Stimulated activated CD4-positive, alpha-beta T cell treated with anti-CD3 and anti-CD28 coated beads, Interleukin-1b, Interleukin-23, amount 100 ng/mL, for 1 hour (primary cell): ENCODE measurements around the gene TRIM44.
"Not testable (repeated sequence)": the region's sequence is repeated elsewhere in the genome, so short reads cannot be mapped to it uniquely, and the experiment has no call there.

Experiments used
- DNase-seq, 2 donors: peaks; one replicate each; pipeline ENCODE4 v3.0.0-alpha.2; 2020; ENCODE audit warnings: low read depth in 2 of 2

TRIM44 gene

DNA sequence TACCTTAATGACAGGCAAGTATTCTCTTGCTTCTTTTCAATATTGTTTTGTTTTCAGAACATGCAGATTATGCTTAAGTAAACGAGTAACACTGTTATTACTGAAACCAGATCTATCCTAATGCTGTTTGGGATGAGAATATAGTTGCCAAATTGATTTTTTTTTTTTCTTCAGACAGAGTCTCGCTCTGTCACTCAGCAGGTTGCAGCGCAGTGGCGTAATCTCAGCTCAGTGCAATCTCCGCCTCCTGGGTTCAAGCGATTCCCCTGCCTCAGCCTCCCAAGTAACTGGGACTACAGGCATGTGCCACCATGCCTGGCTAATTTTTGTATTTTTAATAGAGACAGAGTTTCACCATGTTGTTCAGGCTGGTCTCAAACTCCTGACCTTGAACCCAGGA lies 91.0 kb downstream of the TRIM44 start:
- not testable (repeated sequence) for DNase-seq

GRCh38 chr11:35759951-35760350 lies 97.4 kb downstream of the TRIM44 start:
- DNase-seq = not testable (repeated sequence)

GRCh38 chr11:35761899-35762298 lies 99.3 kb downstream of the TRIM44 start:
- DNase-seq = no peak

DNA sequence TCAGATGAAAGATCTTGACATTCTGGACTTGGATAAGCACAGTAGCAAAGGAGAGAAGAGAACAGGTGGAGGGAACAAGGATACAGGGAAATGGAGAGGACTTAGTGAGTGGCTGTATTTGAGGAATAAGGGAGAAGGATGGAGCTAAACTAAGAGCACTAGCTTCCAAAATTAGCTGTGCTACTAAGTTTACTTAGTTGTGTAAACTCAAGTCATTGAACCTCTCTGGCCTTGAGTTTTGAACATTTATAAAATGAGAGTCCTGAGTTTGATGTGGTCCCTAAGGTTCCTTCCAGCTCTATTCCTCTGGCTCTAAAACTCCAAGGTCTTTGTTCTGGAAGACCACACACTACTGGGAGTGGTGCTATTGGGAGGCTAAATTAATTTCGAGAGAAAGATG lies 100.7 kb downstream of the TRIM44 start:
- no peak for DNase-seq

GRCh38 chr11:35763765-35764164 lies 101.2 kb downstream of the TRIM44 start:
- DNase-seq = no peak

- DNase-seq = no peak
Measured at GRCh38 chr11:35764417-35764816, 101.8 kb downstream of the TRIM44 start.

- DNase-seq = no peak
Measured at GRCh38 chr11:35765211-35765610, 102.6 kb downstream of the TRIM44 start.

GRCh38 chr11:35766651-35767050 lies 104.1 kb downstream of the TRIM44 start:
- no peak for DNase-seq

DNA sequence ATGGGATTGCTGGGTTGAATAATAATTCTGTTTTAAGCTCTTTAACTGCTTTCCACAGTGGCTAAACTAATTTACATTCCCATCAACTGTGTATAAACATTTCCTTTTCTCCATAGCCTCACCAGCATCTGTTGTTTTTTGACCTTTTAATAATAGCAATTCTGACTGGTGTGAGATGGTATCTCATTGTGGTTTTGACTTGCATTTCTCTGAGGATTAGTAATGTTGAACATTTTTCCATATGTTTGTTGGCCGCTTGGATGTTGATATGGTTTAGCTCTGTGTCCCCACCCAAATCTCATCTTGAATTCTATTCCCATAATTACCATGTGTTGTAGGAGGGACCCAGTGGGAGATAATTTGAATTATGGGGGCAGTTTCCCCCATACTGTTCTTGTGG lies 107.8 kb downstream of the TRIM44 start:
- not testable (repeated sequence) for DNase-seq

DNA sequence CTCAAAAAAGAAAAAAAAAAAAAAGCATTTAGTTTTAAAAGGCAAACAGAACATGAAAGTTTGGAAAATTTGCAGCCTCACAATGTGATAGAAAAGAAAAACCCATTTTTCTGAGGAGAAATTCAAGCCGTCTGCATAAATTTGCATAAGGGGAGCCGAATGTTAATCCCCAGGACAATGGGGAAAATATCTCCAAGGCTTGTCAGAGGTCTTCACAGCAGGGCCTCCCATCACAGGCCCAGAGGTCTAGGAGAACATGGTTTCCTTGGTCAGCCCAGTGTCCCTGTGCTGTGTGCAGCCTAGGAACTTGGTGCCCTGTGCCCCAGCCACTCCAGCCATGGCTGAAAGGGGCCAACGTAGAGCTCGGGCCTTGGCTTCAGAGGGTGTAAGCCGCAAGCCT lies 109.1 kb downstream of the TRIM44 start:
- no peak for DNase-seq

GRCh38 chr11:35777241-35777640 lies 114.7 kb downstream of the TRIM44 start:
- not testable (repeated sequence) for DNase-seq

- DNase-seq = not testable (repeated sequence)
Measured at GRCh38 chr11:35778943-35779342, 116.4 kb downstream of the TRIM44 start.

DNA sequence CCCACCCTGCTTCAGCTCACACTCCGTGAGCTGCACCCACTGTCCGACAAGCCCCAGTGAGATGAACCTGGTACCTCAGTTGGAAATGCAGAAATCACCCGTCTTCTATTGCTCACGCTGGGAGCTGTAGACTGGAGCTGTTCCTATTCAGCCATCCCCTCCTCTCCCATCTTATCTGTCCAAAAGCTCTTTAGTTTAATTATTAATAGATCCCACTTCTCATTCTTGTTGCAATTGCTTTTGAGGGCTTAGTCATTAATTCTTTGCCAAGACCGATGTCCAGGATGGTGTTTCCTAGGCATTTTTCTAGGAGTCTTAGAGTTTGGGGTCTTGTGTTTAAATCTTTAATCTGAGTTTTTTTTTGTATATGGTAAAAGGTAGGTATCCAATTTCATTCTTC lies 116.8 kb downstream of the TRIM44 start:
- no peak for DNase-seq

DNA sequence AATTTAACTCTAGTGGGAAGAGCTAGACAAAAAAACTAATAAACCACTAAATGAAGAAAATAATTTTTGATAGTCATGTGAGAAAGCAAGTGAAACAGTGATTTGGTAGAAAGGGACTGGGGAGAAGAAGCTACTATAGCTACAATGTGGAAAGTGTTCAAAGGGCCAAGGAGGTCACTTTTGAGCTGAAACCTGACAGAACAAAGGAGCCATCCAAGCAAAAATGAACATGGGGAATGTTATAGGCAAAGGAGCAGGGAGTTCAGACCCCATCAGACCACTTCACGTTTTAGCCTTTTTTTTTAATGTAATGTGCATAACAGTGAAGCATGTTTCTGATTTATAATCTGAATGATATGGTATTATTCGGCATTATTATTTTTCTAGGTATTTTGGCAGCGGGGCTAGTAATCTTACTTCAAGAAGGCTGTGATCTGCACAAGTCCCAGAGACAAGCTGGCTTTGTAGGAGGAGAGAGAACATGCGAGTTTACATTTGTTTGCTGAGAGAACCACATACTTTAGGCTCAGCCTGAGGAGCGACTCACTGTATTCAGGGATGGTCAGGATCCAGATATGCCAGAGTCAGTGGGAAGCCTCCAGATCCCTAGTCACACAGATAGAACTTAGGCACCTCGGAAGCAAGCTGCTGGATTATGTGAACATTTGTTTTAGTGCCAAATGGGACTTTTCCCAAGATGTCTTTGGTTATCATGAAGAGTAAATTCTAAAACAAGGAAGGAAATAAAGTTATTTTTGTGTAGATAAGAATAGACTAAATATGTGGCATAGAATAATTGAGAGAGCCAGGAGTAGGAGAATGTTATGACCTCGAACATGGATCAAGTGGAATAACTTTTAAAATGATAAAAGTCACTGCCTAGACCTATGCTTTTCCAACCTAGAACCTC lies 118.6 kb downstream of the TRIM44 start:
- DNase-seq = no peak

DNA sequence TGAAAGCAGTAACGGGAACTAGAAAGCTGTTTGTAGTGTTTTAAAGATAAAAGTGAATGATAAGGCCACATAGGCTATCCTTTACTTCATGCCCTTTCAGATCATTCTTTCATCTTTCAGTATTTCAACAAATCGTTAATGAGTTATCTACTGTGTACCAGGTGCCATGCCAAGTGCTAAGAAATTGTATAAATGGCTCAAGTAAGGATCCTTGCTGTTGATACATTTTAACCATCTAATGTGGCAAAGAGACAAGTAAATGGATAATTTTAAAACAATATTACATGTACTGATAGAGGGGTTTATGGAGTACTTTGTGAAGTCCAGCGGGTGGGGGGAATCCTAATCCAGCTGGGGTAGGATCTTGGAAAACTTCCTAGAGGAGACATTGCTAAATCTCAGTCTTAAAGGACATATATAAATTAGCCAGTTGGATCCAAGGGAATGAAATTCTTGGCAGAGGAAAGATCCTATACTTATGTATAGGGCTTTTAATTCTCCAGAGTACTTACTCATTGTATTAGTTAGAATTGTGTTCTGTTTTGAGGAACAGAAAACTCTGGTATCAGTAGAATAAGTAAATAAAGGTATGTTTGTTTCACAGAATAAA lies 119.4 kb downstream of the TRIM44 start:
- DNase-seq = no peak

DNA sequence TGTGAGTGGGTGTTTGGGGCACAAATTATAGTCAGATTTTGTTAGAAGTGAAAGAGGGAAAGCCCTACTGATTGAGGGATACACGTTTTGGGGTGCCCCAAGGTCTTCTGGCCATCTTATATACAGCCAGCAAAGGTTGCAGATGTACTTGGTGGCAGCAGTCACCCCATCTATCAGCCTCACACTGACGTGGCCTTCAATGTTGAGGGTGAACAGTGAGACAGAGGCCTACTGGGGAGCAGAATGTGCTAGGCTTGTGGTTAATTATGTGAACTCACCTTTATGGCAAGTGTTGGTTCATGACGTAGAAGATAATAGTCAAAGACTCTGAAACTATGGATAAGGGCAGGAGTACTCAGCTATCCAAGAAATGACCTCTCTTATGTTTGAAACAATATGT lies 121.2 kb downstream of the TRIM44 start:
- no peak for DNase-seq

DNA sequence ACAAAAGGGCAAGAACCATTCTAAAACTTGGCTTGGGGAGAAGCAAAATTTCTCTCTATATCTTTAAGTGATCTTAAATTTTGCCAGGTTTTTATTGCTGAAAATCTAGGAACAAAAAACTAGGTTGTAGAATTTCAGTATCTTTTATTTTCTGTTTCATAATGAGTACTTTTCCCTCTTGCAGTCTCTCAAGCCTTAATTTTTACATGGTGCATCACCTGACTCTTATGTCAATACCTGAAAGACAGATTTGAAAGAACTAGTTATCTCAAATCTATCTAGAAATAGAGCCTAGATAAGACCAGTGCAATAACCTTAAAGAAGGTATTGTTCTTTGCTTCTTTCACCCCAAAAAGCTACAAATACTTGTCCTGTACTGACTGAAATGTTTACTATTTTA lies 122.1 kb downstream of the TRIM44 start:
- no peak for DNase-seq

DNA sequence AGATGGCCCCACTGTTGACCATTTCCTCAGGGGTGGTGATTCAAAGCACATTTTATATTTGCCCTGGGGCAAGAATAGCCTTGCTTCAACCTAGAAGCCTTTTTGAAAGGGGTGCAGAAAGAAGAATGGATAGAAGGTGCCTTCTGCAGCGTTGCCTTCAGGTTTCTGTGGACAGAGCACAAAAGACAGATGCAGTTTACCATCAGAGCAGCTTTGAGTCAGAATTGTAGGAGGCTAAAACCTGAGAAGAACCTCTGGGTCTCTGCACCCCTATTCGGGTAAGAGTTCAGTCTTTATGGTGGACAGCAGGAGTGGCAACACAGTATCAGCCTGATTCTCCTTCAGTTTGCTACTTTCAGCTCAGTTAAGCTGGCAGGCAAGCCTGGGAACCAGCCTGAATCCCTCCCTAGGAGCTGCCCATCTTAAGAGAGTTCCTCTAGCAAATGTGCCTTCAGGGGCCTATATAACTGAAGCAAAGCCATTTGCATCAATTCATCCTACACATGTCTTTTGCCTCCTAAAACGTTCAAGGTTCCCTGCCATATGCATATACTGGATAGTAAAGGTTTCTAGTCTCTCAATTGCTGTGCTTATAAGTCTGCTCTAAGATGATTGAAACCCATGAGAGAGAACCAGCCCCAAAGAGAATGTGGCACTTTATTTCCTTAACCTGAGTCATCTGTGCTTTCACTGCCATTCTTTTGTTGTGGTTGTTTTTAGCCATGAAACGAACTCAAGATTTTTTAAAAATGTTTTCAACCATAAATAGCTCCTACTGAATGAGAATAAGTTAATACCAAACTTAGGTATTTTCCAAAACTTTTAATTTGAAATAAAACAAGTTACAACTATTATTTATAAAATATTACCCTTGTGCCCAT lies 123.0 kb downstream of the TRIM44 start:
- no peak for DNase-seq

DNA sequence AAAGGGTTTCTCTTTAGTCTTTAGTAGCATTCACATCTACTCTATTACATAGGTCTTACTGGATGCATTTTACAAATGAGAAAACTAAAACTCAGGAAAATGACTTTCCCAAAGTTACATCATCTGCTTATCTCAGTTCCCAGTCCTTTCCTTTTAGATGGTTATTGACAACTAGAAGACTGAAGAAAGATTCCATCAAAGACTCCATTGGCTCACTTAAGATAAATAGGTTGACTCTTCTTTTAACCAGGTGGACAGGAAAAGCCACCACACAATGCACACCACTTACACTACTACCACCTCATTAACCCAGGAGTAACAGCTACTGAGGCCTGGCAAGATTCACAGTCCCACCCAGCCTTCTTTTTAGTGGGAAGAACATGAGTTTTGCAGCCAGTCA lies 123.6 kb downstream of the TRIM44 start:
- DNase-seq = no peak

GRCh38 chr11:35787013-35787504 lies 124.5 kb downstream of the TRIM44 start:
- no peak for DNase-seq

DNA sequence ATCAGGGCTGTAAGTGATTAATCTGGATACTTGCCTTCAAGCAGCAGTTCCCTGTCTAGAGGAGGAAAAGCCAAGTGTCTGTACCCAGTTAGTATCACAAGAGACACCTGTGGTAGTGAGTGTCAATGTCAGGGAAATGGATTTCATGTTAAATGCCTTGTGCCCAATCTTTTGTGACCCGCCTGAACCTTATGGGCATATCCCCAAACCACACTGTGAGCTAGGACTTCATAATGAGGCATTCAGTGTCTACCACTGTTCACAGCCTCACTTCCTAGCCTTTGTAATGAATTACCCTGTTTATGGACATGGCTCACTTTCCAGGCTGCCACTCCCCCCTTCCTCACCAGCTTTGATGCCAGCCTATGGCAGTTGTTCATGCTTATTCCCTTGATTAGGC lies 125.1 kb downstream of the TRIM44 start:
- no peak for DNase-seq
